Chondrocyte (in vitro differentiated cells): Measurements from ENCODE around the gene KMO. TPM values are rescaled to one million over a fixed set of nuclear protein-coding genes. Genes with fewer than 3 reads are reported as not detected.

ENCODE experiments used
- DNase-seq: peaks from one replicate; pipeline ENCODE4 v3.0.0; 2021; ENCODE audit warnings: mixed read lengths, low spot score
- H3K27ac Mint-ChIP-seq: one replicate; pipeline ENCODE4 v1.8.0; 2021; ENCODE audit warnings: mild to moderate bottlenecking, moderate library complexity, mixed read lengths; ENCODE audit not compliant: unreplicated experiment
- H3K27me3 Mint-ChIP-seq: 2 replicates; pipeline ENCODE4 v1.8.0; 2021; ENCODE audit warnings: low read depth, mixed read lengths
- H3K36me3 Mint-ChIP-seq: 2 replicates; pipeline ENCODE4 v1.8.0; 2021; ENCODE audit warnings: low read depth, mixed read lengths
- H3K4me1 Mint-ChIP-seq: 2 replicates; pipeline ENCODE4 v1.8.0; 2021; ENCODE audit warnings: low read depth, mild to moderate bottlenecking, mixed read lengths
- H3K4me3 Mint-ChIP-seq: one replicate; pipeline ENCODE4 v1.8.0; 2021; ENCODE audit warnings: mild to moderate bottlenecking, moderate library complexity, mixed read lengths; ENCODE audit not compliant: unreplicated experiment
- H3K9me3 Mint-ChIP-seq: 2 replicates; pipeline ENCODE4 v1.8.0; 2021; ENCODE audit warnings: low read depth, mixed read lengths
- CTCF ChIP-seq: fragments of 200-600 bp; sonication (generic); IDR thresholded peaks from 2 replicates; pipeline ENCODE4 v1.5.0; 2021; ENCODE audit warnings: antibody characterized with exemption, mild to moderate bottlenecking, moderate library complexity
- total RNA-seq: library from RNA; stranded (reverse); gene quantifications from 3 replicates; pipeline ENCODE4 v1.2.1, GENCODE V29; 2021

The KMO gene
- total RNA-seq, 1 donor from 2014 or later: not detected

GRCh38 chr1:241527146-241527545, 5.0 kb upstream of the KMO start:
- Mint-ChIP-seq H3K27ac (no peak overlapping the region), H3K4me1 (peaks cover 13% of the 10 kb centered on the region), H3K36me3 (peaks cover 1% of the 10 kb centered on the region), H3K9me3 (no peaks in the 10 kb centered on the region), H3K4me3 (no peak overlapping the region), H3K27me3 (peaks cover 36% of the 10 kb centered on the region)
- no peak for DNase-seq
- no peak for TF ChIP-seq CTCF

- H3K4me3 Mint-ChIP-seq: peak overlapping the region; percentile 83
- no peaks in the 10 kb centered on the region for H3K36me3 Mint-ChIP-seq
- peak overlapping the region; percentile 84 for H3K27ac Mint-ChIP-seq
- no peak for DNase-seq
- H3K27me3 Mint-ChIP-seq: peaks cover 23% of the 10 kb centered on the region
- no peaks in the 10 kb centered on the region for H3K9me3 Mint-ChIP-seq
- peak; percentile 91 for TF ChIP-seq CTCF
- peaks cover 14% of the 10 kb centered on the region for H3K4me1 Mint-ChIP-seq
These were observed 700 bp upstream of the KMO start for GRCh38 chr1:241531195-241532161.

- peaks cover 25% of the 10 kb centered on the region for H3K27me3 Mint-ChIP-seq
These were observed 686 bp downstream of the KMO start for GRCh38 chr1:241532864-241533263.

GRCh38 chr1:241533326-241534115, 1.3 kb downstream of the KMO start:
- TF ChIP-seq CTCF: no peak
- Mint-ChIP-seq H3K4me3 (no peak overlapping the region), H3K4me1 (peaks cover 14% of the 10 kb centered on the region), H3K36me3 (no peaks in the 10 kb centered on the region), H3K9me3 (no peaks in the 10 kb centered on the region), H3K27ac (no peak overlapping the region), H3K27me3 (peaks cover 23% of the 10 kb centered on the region)
- no peak for DNase-seq

More at GRCh38 chr1:241532864-241533263, 686 bp downstream of the KMO start:
- Mint-ChIP-seq H3K9me3 (no peaks in the 10 kb centered on the region), H3K27ac (no peak overlapping the region), H3K4me1 (peaks cover 14% of the 10 kb centered on the region), H3K36me3 (no peaks in the 10 kb centered on the region), H3K4me3 (no peak overlapping the region)
- DNase-seq: no peak
- no peak for TF ChIP-seq CTCF

- H3K4me1 Mint-ChIP-seq: peaks cover 10% of the 10 kb centered on the region
These were observed 4.1 kb downstream of the KMO start for GRCh38 chr1:241536304-241536703.

More at GRCh38 chr1:241536304-241536703, 4.1 kb downstream of the KMO start:
- Mint-ChIP-seq H3K4me3 (no peak overlapping the region), H3K9me3 (no peaks in the 10 kb centered on the region), H3K27ac (no peak overlapping the region), H3K36me3 (no peaks in the 10 kb centered on the region), H3K27me3 (peaks cover 19% of the 10 kb centered on the region)
- TF ChIP-seq CTCF: no peak
- no peak for DNase-seq
